T1000 (cell line): Measurements from ENCODE around the gene SPATC1L.
"Not testable (repeated sequence)": the region's sequence is repeated elsewhere in the genome, so short reads cannot be mapped to it uniquely, and the experiment has no call there.

Source experiments
- DNase-seq: peaks from one replicate; lab custom pipeline; 2025; ENCODE audit warnings: mixed read lengths; lab: John Stamatoyannopoulos, UW

SPATC1L gene

GRCh38 chr21:46183910-46184624 is at the start of gene SPATC1L:
SPATC1L (minus strand) TSS chr21:46184459; CDS start chr21:46182816, 1,643 bp downstream.
- DNase-seq, result no peak

GRCh38 chr21:46229923-46230260 is 45.6 kb upstream of the SPATC1L start:
- no peak for DNase-seq

GRCh38 chr21:46229133-46229922 is 45.1 kb upstream of the SPATC1L start:
- no peak for DNase-seq

- peak; percentile 79 for DNase-seq
Measured at GRCh38 chr21:46228345-46229051, 44.2 kb upstream of the SPATC1L start, which contains the start of gene LSS. LSS (minus strand) TSS chr21:46228774; CDS start chr21:46228745, 29 bp downstream.

- no peak for DNase-seq
Measured at GRCh38 chr21:46227811-46228344, 43.6 kb upstream of the SPATC1L start.

- no peak for DNase-seq
Measured at GRCh38 chr21:46226920-46227599, 42.8 kb upstream of the SPATC1L start.

- DNase-seq, result no peak
Measured at GRCh38 chr21:46226146-46226545, 41.9 kb upstream of the SPATC1L start.

- not testable (repeated sequence) for DNase-seq
Measured at GRCh38 chr21:46223661-46224060, 39.4 kb upstream of the SPATC1L start.

- DNase-seq, result no peak
Measured at GRCh38 chr21:46223217-46223616, 39.0 kb upstream of the SPATC1L start.

GRCh38 chr21:46222436-46223116 is 38.3 kb upstream of the SPATC1L start:
- no peak for DNase-seq

- no peak for DNase-seq
Measured at GRCh38 chr21:46221664-46222435, 37.6 kb upstream of the SPATC1L start.

GRCh38 chr21:46220847-46221246 is 36.6 kb upstream of the SPATC1L start:
- no peak for DNase-seq

GRCh38 chr21:46220275-46220810 is 36.1 kb upstream of the SPATC1L start:
- DNase-seq, result no peak

GRCh38 chr21:46219591-46220239 is 35.5 kb upstream of the SPATC1L start:
- no peak for DNase-seq

- DNase-seq, result no peak
Measured at GRCh38 chr21:46218906-46219590, 34.8 kb upstream of the SPATC1L start.

GRCh38 chr21:46217511-46218196 is 33.4 kb upstream of the SPATC1L start:
- DNase-seq, result no peak

GRCh38 chr21:46216132-46216747 is 32.0 kb upstream of the SPATC1L start:
- DNase-seq, result no peak
